HEK293 (cell line): Measurements from ENCODE around the gene GRB10.

ENCODE experiments used
- CTCF ChIP-seq: fragments of 450-650 bp; formaldehyde crosslinking; IDR thresholded peaks from 2 replicates; pipeline ENCODE4 v1.5.1; 2016; ENCODE audit warnings: missing biosample characterization, missing genetic modification characterization
- SP2 ChIP-seq: fragments of 450-650 bp; formaldehyde crosslinking; IDR thresholded peaks from 2 replicates; pipeline ENCODE4 v1.5.1; 2016; ENCODE audit warnings: missing biosample characterization, missing genetic modification characterization
- TCF7L2 ChIP-seq: IDR thresholded peaks from 2 replicates; pipeline ENCODE4 v1.6.1; 2011; ENCODE audit warnings: low read depth, mild to moderate bottlenecking, inconsistent platforms, low read length, moderate library complexity, borderline replicate concordance
- ZBTB1 ChIP-seq: fragments of 450-650 bp; formaldehyde crosslinking; IDR thresholded peaks from 2 replicates; pipeline ENCODE4 v1.5.1; 2016; ENCODE audit warnings: missing biosample characterization, missing genetic modification characterization
- ZBTB8A ChIP-seq: fragments of 450-650 bp; formaldehyde crosslinking; IDR thresholded peaks from 2 replicates; pipeline ENCODE4 v1.5.1; 2016; ENCODE audit warnings: missing biosample characterization, missing genetic modification characterization
- ZNF146 ChIP-seq: fragments of 450-650 bp; formaldehyde crosslinking; IDR thresholded peaks from 2 replicates; pipeline ENCODE4 v1.5.1; 2016; ENCODE audit warnings: missing biosample characterization, missing genetic modification characterization
- ZNF302 ChIP-seq: fragments of 450-650 bp; formaldehyde crosslinking; IDR thresholded peaks from 2 replicates; pipeline ENCODE4 v1.5.1; 2016; ENCODE audit warnings: missing biosample characterization, missing genetic modification characterization, low read depth
- ZNF37A ChIP-seq: fragments of 450-650 bp; IDR thresholded peaks from 2 replicates; pipeline ENCODE4 v1.5.1; 2018; ENCODE audit warnings: missing biosample characterization, missing genetic modification characterization
- ZNF391 ChIP-seq: fragments of 450-650 bp; formaldehyde crosslinking; IDR thresholded peaks from 2 replicates; pipeline ENCODE4 v1.5.1; 2016; ENCODE audit warnings: low read depth, missing biosample characterization, missing genetic modification characterization, borderline replicate concordance
- ZNF530 ChIP-seq: fragments of 450-650 bp; formaldehyde crosslinking; IDR thresholded peaks from 2 replicates; pipeline ENCODE4 v1.5.1; 2016; ENCODE audit warnings: low read depth, missing biosample characterization, missing genetic modification characterization

- TF ChIP-seq SP2 (tag by site-specific recombination) (no peak), ZBTB1 (no peak), CTCF (no peak), ZNF530 (tag by site-specific recombination) (no peak), ZNF37A (tag by site-specific recombination) (no peak), TCF7L2 (no peak), ZBTB8A (no peak), ZNF302 (tag by site-specific recombination) (no peak), ZNF391 (tag by site-specific recombination) (no peak), ZNF146 (tag by site-specific recombination) (no peak)
Measured at GRCh38 chr7:50734246-50734645, 48.5 kb downstream of the GRB10 start.
